Tibial nerve (tissue), 4 donors: ENCODE results near the gene PITPNM3.

Source experiments
- CTCF ChIP-seq, 5 experiments: fragments of 200-600 bp in 3 of 5; fragments of 450-650 bp in 2 of 5; sonication (generic) in 3 of 5; IDR thresholded peaks; one replicate each; pipeline ENCODE4 v1.5.1; 2016 to 2019; ENCODE audit warnings: antibody characterized with exemption in 5 of 5, mild to moderate bottlenecking in 3 of 5, moderate library complexity in 2 of 5
- EP300 ChIP-seq, 2 donors: sonication (generic); formaldehyde crosslinking; IDR thresholded peaks; one replicate each; pipeline ENCODE4 v1.6.1; 2017; ENCODE audit warnings: antibody characterized with exemption in 2 of 2, mild to moderate bottlenecking in 1 of 2

GRCh38 chr17:6505425-6506142, 50.8 kb downstream of the PITPNM3 start:
- TF ChIP-seq CTCF (IDR thresholded peaks at IDR 0.05) (no peak), EP300 (IDR thresholded peaks at IDR 0.05) (no peak)
